Ovary (tissue), 9 donors: ENCODE data around the gene CFAP20DC. TPM values are rescaled to one million over a fixed set of nuclear protein-coding genes. Genes with fewer than 3 reads are reported as not detected.

Experiments used
- DNase-seq, 5 donors: peaks; one replicate each; pipeline ENCODE4 v3.0.0-alpha.2; 2019 to 2020
- H3K27ac ChIP-seq, 2 donors: fragments of 200-600 bp; one replicate each; pipeline versions ENCODE4 v1.5.1 to v1.8.0; 2019 to 2022
- H3K27me3 ChIP-seq: fragments of 200-600 bp; one replicate; pipeline ENCODE4 v1.8.0; 2022
- H3K36me3 ChIP-seq: fragments of 200-600 bp; sonication (generic); one replicate; pipeline ENCODE4 v1.5.1; 2019
- H3K4me1 ChIP-seq: one replicate; pipeline ENCODE4 v1.8.1; 2013; ENCODE audit warnings: mild to moderate bottlenecking, moderate library complexity; ENCODE audit not compliant: insufficient read depth
- H3K4me3 ChIP-seq: fragments of 200-600 bp; sonication (generic); one replicate; pipeline ENCODE4 v1.5.1; 2017
- H3K9me3 ChIP-seq, 2 donors: fragments of 200-600 bp in 1 of 2; sonication (generic) in 1 of 2; one replicate each; pipeline versions ENCODE4 v1.5.1 to v1.8.1; 2013 to 2019; ENCODE audit warnings: mild to moderate bottlenecking in 1 of 2, moderate library complexity in 1 of 2
- CTCF ChIP-seq, 3 donors: fragments of 450-650 bp in 2 of 3; fragments of 200-600 bp in 1 of 3; IDR thresholded peaks; one replicate each; pipeline versions ENCODE4 v1.5.1 to v1.8.0; 2016 to 2022; ENCODE audit warnings: antibody characterized with exemption in 3 of 3, mild to moderate bottlenecking in 1 of 3
- EP300 ChIP-seq: sonication (generic); formaldehyde crosslinking; IDR thresholded peaks from one replicate; pipeline ENCODE4 v1.6.1; 2017; ENCODE audit warnings: antibody characterized with exemption
- POLR2A ChIP-seq: fragments of 450-650 bp; IDR thresholded peaks from one replicate; pipeline ENCODE4 v1.6.1; 2017; ENCODE audit warnings: antibody characterized with exemption, mild to moderate bottlenecking, moderate library complexity
- WGBS, 3 donors: extraction: QIAGEN DNeasy Blood & Tissue Kit in 1 of 3; methylation state at CpG; one replicate each; pipeline versions ENCODE4 v1.1.5 to v1.1.7; 2013 to 2017; 5-methylcytosine and 5-hydroxymethylcytosine counted together
- intact Hi-C, 4 donors: fragments of 100-400 bp; cut with DNase I; formaldehyde crosslinking; loops; one replicate each; pipeline versions ENCODE4 v1.11.0 to v1.15.1; 2022 to 2023
- polyA plus RNA-seq, 2 donors: library from polyadenylated mRNA; stranded (reverse); fragments of 200-250 nt in 1 of 2; fragments of 350-450 nt in 1 of 2; fragmentation: Illumina TruSeq in 1 of 2; extraction: RNeasy Lipid Tissue Mini Kit (QIAGEN cat#74804) in 1 of 2; gene quantifications; one replicate each; pipeline ENCODE4 v1.2.3, GENCODE V29; 2013 to 2014
- total RNA-seq, 7 donors: library from RNA; depleted of rRNA in 2 of 7; stranded (reverse); fragments of >200 nt in 2 of 7; fragmentation: NEBNext Ultra II Directional in 3 of 7; extraction: Animal tissue kit (Norgen Biotek cat#: 25700) in 3 of 7; gene quantifications; one replicate each; pipeline versions ENCODE4 v1.1.0 to v1.2.4, GENCODE V29; 2016 to 2023
- donor health status: DM: no; HTN: no; CAD: no; lungs with moderate emphysema.
- donor health status: DM: no; HTN: no; CAD: no.
- donor health status: Bipolar disorder and iron deficiency.
- donor health status: DM: yes; HTN: yes; CAD: no.
- donor health status: DM: no; HTN: no; CAD: no.
- donor health status: DM: yes; HTN: yes; CAD: no.

The CFAP20DC gene
- total and polyA plus RNA-seq, 9 donors, result 0.10 to 2.4 (median 0.47) TPM

DNA sequence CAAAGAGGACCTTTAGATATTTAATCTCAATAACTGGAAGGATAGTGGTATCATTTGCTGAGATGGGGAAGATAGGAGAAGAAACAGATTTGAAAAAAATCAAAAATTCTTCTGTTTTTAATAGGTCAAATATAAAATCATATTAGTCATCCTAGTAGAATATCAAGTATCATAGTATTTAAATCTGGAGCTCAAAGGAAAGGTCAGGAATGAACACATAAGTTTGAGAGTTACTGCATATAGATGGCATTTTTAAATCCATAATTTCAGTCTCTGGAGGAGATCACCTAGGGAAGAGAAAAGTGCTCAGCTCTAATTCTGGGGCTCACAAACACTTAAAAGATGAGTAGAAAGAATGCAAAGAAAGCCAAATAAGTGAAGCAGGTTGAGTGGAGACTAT is 24.9 kb upstream of the CFAP20DC start:
- TF ChIP-seq EP300, result no peak
- TF ChIP-seq POLR2A, result no peak
- TF ChIP-seq CTCF (IDR thresholded peaks at IDR 0.05), result no peak
- Histone ChIP-seq H3K27me3 (no peaks in the 10 kb centered on the region), H3K4me1 (no peaks in the 10 kb centered on the region), H3K4me3 (no peak overlapping the region), H3K27ac (no peak overlapping the region), H3K36me3 (no peaks in the 10 kb centered on the region), H3K9me3 (no peaks in the 10 kb centered on the region)
- no peak for DNase-seq
- intact Hi-C loops, result no loop called here

DNA sequence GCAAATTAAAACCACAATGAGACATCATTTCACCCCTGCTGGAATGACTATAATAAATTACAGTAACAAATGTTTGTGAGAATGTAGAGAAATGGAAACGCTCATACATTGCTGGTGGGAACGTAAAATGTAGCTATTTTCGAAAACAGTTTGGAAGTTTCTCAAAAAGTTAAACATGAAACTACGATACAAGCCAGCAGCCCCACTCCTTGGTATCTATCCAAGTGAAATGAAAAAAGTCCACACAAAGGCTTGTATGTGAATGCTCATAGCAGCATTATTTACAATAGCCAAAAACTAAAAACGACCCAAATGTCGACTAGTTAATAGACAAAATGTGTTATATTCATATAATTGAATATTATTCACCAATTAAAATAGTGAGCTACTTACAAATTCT is 22.9 kb upstream of the CFAP20DC start:
- H3K9me3 ChIP-seq, result no peaks in the 10 kb centered on the region
- WGBS, 3 donors, result 8 to 10% (median 8%) methylated on average over 6 of the region's 6 CpGs
- no peak overlapping the region for H3K27ac ChIP-seq
- no peaks in the 10 kb centered on the region for H3K36me3 ChIP-seq
- no peak for DNase-seq
- no peak for TF ChIP-seq CTCF (IDR thresholded peaks at IDR 0.05)
- TF ChIP-seq EP300, result no peak
- TF ChIP-seq POLR2A, result no peak
- no peak overlapping the region for H3K4me3 ChIP-seq
- no peaks in the 10 kb centered on the region for H3K4me1 ChIP-seq
- no peaks in the 10 kb centered on the region for H3K27me3 ChIP-seq
- intact Hi-C loops, result no loop called here

DNA sequence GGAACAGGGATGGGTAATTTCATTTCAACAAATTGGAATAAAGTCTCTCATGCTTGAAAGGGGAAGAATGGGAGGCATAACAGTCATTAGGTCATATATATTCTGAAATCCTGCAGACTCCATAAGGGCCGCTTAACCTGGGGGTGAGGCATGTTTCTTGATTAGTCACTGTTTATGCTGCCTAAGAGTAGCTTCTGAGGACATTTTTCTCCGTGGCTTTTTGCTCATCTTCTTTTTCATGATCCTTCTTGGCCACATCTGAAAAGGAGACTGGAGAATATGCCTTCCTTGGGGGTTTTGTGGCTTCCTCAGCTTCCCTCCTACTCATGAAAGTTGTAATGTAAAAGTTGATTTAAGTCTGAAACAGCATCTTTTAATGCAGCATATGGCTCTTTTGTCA is 20.0 kb upstream of the CFAP20DC start:
- no peak overlapping the region for H3K27ac ChIP-seq
- no peaks in the 10 kb centered on the region for H3K27me3 ChIP-seq
- intact Hi-C loops, result no loop called here
- H3K9me3 ChIP-seq, result no peaks in the 10 kb centered on the region
- TF ChIP-seq CTCF (IDR thresholded peaks at IDR 0.05) (no peak), EP300 (no peak), POLR2A (no peak)
- no peaks in the 10 kb centered on the region for H3K4me1 ChIP-seq
- DNase-seq, result no peak
- no peaks in the 10 kb centered on the region for H3K36me3 ChIP-seq
- 79 to 87% (median 83%) methylated on average over 2 of the region's 2 CpGs for WGBS, 3 donors
- no peak overlapping the region for H3K4me3 ChIP-seq

GRCh38 chr3:59065240-59065639 is 15.4 kb upstream of the CFAP20DC start:
- no peaks in the 10 kb centered on the region for H3K27me3 ChIP-seq
- no peaks in the 10 kb centered on the region for H3K9me3 ChIP-seq
- no peaks in the 10 kb centered on the region for H3K4me1 ChIP-seq
- H3K4me3 ChIP-seq, result no peak overlapping the region
- intact Hi-C loops, result no loop called here
- WGBS, 3 donors, result 76 to 85% (median 76%) methylated on average over 7 of the region's 7 CpGs
- H3K36me3 ChIP-seq, result no peaks in the 10 kb centered on the region
- H3K27ac ChIP-seq, result no peak overlapping the region
- no peak for TF ChIP-seq CTCF (IDR thresholded peaks at IDR 0.05)
- no peak for TF ChIP-seq POLR2A
- no peak for TF ChIP-seq EP300
- DNase-seq, result no peak

DNA sequence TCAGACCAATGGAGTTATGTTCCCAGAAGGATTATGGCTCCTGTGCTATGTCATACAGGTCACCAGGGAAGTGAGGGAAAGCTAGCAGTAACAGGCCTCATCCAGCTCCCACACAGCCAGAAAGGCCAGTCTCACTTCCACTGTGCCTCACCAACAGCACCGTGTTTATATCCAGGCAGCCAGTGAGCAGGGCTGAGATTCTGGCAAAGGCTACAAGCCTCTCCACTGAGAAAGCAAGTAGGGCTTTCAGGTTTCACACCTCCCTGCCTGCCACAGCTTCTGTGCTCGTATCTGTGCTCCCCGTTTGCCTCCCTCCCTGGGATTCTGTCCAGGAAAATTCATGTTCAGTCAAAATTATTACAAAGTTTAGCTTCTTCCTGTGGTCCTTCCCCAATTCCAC is 14.9 kb upstream of the CFAP20DC start:
- intact Hi-C loops, result no loop called here
- Histone ChIP-seq H3K27me3 (no peaks in the 10 kb centered on the region), H3K36me3 (no peaks in the 10 kb centered on the region), H3K4me3 (no peak overlapping the region), H3K9me3 (no peaks in the 10 kb centered on the region), H3K4me1 (no peaks in the 10 kb centered on the region), H3K27ac (no peak overlapping the region)
- DNase-seq, result no peak
- WGBS, 3 donors, result 10 to 24% (median 18%) methylated on average over 3 of the region's 3 CpGs
- no peak for TF ChIP-seq POLR2A
- TF ChIP-seq CTCF (IDR thresholded peaks at IDR 0.05), result no peak
- TF ChIP-seq EP300, result no peak
